ENCODE results near the gene SUCLG2.

GRCh38 chr3:67415511-67415910, 238.9 kb downstream of the SUCLG2 start:
- no peak for TF ChIP-seq CTCF (IDR thresholded peaks at IDR 0.05; ENCODE audit: low read length)
- TF ChIP-seq EZH2 (IDR thresholded peaks at IDR 0.05; ENCODE audit: borderline replicate concordance, low read length), result no peak

Data from OCI-LY1 (cell line).